GM12878 (cell line): ENCODE results near the gene TRIM60. TPM values are rescaled to one million over a fixed set of nuclear protein-coding genes. Genes with fewer than 3 reads are reported as not detected.
"Not testable (repeated sequence)": the region's sequence is repeated elsewhere in the genome, so short reads cannot be mapped to it uniquely, and the experiment has no call there.

Experiments
- ATAC-seq: fragments of 200-7000 bp; cut with Tn5 transposase; 3 replicates; pipeline ENCODE4 v1.9.1; 2020; ENCODE audit warnings: mild to moderate bottlenecking, moderate library complexity
- BruUV-seq: library from RNA; stranded (reverse); fragments of 400-500 nt; replicated peaks from 2 replicates; lab custom pipeline; 2021; lab: Mats Ljungman, UMichigan
- CTCF ChIA-PET: fragments of 300-600 bp; sonication (Branson Sonifier 250); formaldehyde crosslinking; extraction: SDS; loops from one replicate; lab custom pipeline; 2021; ENCODE audit warnings: inconsistent platforms; lab: Yijun Ruan, JAX
- POLR2A ChIA-PET: fragments of 350-600 bp; formaldehyde crosslinking; extraction: SDS; loops from one replicate; lab custom pipeline; 2021; ENCODE audit warnings: inconsistent platforms; lab: Charles Lee
- RAD21 ChIA-PET: fragments of 300-600 bp; sonication (Branson Sonifier 250); formaldehyde crosslinking; loops from one replicate; lab custom pipeline; 2023; ENCODE audit warnings: antibody characterized with exemption; ENCODE audit not compliant: unreplicated experiment; lab: Charles Lee
- SMC1A ChIA-PET: fragments of 300-600 bp; sonication (Branson Sonifier 250); formaldehyde crosslinking; loops from one replicate; lab custom pipeline; 2023; ENCODE audit not compliant: unreplicated experiment, uncharacterized antibody; lab: Charles Lee
- DNase-seq: peaks from one replicate; pipeline ENCODE4 v3.0.0-alpha.2; 2011; ENCODE audit warnings: low read depth, low spot score
- FAIRE-seq: peaks from 3 replicates; lab custom pipeline; 2011; peaks lifted over from hg19 to GRCh38; lab: Jason Lieb, UNC
- H2AFZ ChIP-seq: 2 replicates; pipeline ENCODE4 v1.6.0; 2011; ENCODE audit warnings: low read depth, low read length, control low read depth; ENCODE audit not compliant: control insufficient read depth
- H3K27ac ChIP-seq: 2 replicates; pipeline ENCODE4 v1.5.1; 2011; ENCODE audit warnings: control low read depth; ENCODE audit not compliant: control insufficient read depth, insufficient read depth
- H3K27me3 ChIP-seq, 2 experiments: replicated peaks in 1 of 2; 2 replicates each; pipeline versions ENCODE4 v1.6.0 to v1.6.1; 2011; ENCODE audit warnings: low read length in 1 of 2; ENCODE audit not compliant: control insufficient read depth in 2 of 2, insufficient read depth in 2 of 2
- H3K36me3 ChIP-seq, 2 experiments: 2 replicates each; pipeline ENCODE4 v1.5.1; 2011; ENCODE audit warnings: low read length in 1 of 2; ENCODE audit not compliant: control insufficient read depth in 2 of 2, insufficient read depth in 2 of 2
- H3K4me1 ChIP-seq: 2 replicates; pipeline ENCODE4 v1.6.1; 2011; ENCODE audit warnings: mild to moderate bottlenecking, low read length, moderate library complexity, mixed read lengths; ENCODE audit not compliant: control insufficient read depth, insufficient read depth
- H3K4me2 ChIP-seq: 2 replicates; pipeline ENCODE4 v1.6.0; 2011; ENCODE audit warnings: control low read depth; ENCODE audit not compliant: control insufficient read depth, insufficient read depth
- H3K4me3 ChIP-seq: fragments of 200-600 bp; sonication (generic); 2 replicates; pipeline ENCODE4 v1.5.1; 2016
- H3K79me2 ChIP-seq: 2 replicates; pipeline ENCODE4 v1.6.0; 2011; ENCODE audit warnings: low read length; ENCODE audit not compliant: control insufficient read depth, insufficient read depth
- H3K9ac ChIP-seq: 2 replicates; pipeline ENCODE4 v1.8.0; 2011; ENCODE audit warnings: low read length, control low read depth, mixed read lengths; ENCODE audit not compliant: control insufficient read depth, insufficient read depth
- H3K9me3 ChIP-seq: replicated peaks from 3 replicates; pipeline ENCODE4 v1.5.1; 2011; ENCODE audit warnings: mild to moderate bottlenecking, low read length; ENCODE audit not compliant: control insufficient read depth, insufficient read depth
- H4K20me1 ChIP-seq: 2 replicates; pipeline ENCODE4 v1.6.0; 2011; ENCODE audit not compliant: control insufficient read depth, insufficient read depth
- WGBS: methylation state at CpG from one replicate; pipeline ENCODE4 v1.1.6; 2016; ENCODE audit warnings: low lambda C conversion rate; ENCODE audit not compliant: insufficient replicate concordance, insufficient coverage; ENCODE audit errors: missing lambda C conversion rate; 5-methylcytosine and 5-hydroxymethylcytosine counted together
- in situ Hi-C: fragments of 300-500 bp; cut with MboI; formaldehyde crosslinking; loops from 9 replicates; pipeline ENCODE4 v1.14.3; 2018; ENCODE audit warnings: mixed read lengths
- intact Hi-C: fragments of 100-400 bp; cut with micrococcal nuclease; formaldehyde crosslinking; loops from one replicate; pipeline ENCODE4 v1.14.2; 2022; ENCODE audit not compliant: unreplicated experiment
- polyA plus RNA-seq, 11 experiments: library from polyadenylated mRNA; depleted of rRNA in 4 of 11; unstranded in 6 of 11; stranded (reverse) in 5 of 11; fragments of >200 nt; fragmentation: Nextera tagmentation in 4 of 11; fragmentation: Illumina TruSeq in 1 of 11; extraction: Ambion mirVana in 4 of 11; extraction: Trizol in 1 of 11; gene quantifications; 1 replicate in 1 of 11; 2 replicates in 10 of 11; pipeline versions ENCODE4 v1.2.1 to v1.2.3, GENCODE V29; 2011 to 2016; ENCODE audit warnings: inconsistent platforms in 2 of 11, missing spikeins in 2 of 11, low read depth in 1 of 11
- total RNA-seq, 4 experiments: library from RNA; depleted of rRNA in 3 of 4; stranded (reverse); fragments of >200 nt in 3 of 4; fragmentation: Illumina TruSeq in 1 of 4; extraction: Trizol in 1 of 4; gene quantifications; 2 replicates each; pipeline versions ENCODE4 v1.2.1 to v1.2.3, GENCODE V29; 2013 to 2021

The TRIM60 gene
- total and polyA plus RNA-seq, 10 of the 15 experiments (the other 5 are each of a cell fraction or from before 2014, with no cell fraction given) = not detected

- FAIRE-seq, H3K9ac ChIP-seq, in situ Hi-C loops, POLR2A ChIA-PET, RAD21 ChIA-PET, H3K36me3 ChIP-seq, H3K4me2 ChIP-seq, H3K4me3 ChIP-seq, SMC1A ChIA-PET, H3K9me3 ChIP-seq, H3K27ac ChIP-seq, H3K79me2 ChIP-seq, H3K27me3 ChIP-seq, H2AFZ ChIP-seq, H3K4me1 ChIP-seq, H4K20me1 ChIP-seq, BruUV-seq, DNase-seq, CTCF ChIA-PET, intact Hi-C loops, ATAC-seq: not testable (repeated sequence)
- 88% methylated on average over 25 of the region's 30 CpGs for WGBS
These were observed 11.8 kb upstream of the TRIM60 start for GRCh38 chr4:165019995-165020394.

GRCh38 chr4:165025782-165026181, 6.0 kb upstream of the TRIM60 start:
- H3K9me3 ChIP-seq, H3K79me2 ChIP-seq, SMC1A ChIA-PET, in situ Hi-C loops, POLR2A ChIA-PET, H4K20me1 ChIP-seq, H2AFZ ChIP-seq, DNase-seq, H3K9ac ChIP-seq, H3K4me3 ChIP-seq, FAIRE-seq, ATAC-seq, H3K27ac ChIP-seq, intact Hi-C loops, H3K4me2 ChIP-seq, H3K4me1 ChIP-seq, H3K27me3 ChIP-seq, BruUV-seq, CTCF ChIA-PET, RAD21 ChIA-PET, H3K36me3 ChIP-seq: not testable (repeated sequence)
- 66% methylated on average over 8 of the region's 8 CpGs for WGBS
